HCT116 (cell line): ENCODE measurements around the gene HLA-DOA. TPM values are rescaled to one million over a fixed set of nuclear protein-coding genes. Genes with fewer than 3 reads are reported as not detected.

Experiments used
- ATAC-seq: fragments of 200-7000 bp; cut with Tn5 transposase; 2 replicates; pipeline ENCODE4 v1.9.1; 2020; ENCODE audit warnings: mild to moderate bottlenecking, moderate library complexity
- BruUV-seq: library from RNA; stranded (reverse); fragments of 400-500 nt; replicated peaks from 2 replicates; lab custom pipeline; 2021; lab: Mats Ljungman, UMichigan
- CTCF ChIA-PET: fragments of 300-600 bp; sonication (Branson Sonifier 250); formaldehyde crosslinking; loops from one replicate; lab custom pipeline; 2021; ENCODE audit warnings: antibody characterized with exemption; lab: Charles Lee
- POLR2A ChIA-PET: fragments of 300-600, 350-600 bp; sonication (Branson Sonifier 250); formaldehyde crosslinking; loops from one replicate; lab custom pipeline; 2021; ENCODE audit warnings: antibody characterized with exemption; lab: Charles Lee
- RAD21 ChIA-PET, 2 experiments: fragments of 300-600 bp; sonication (Branson Sonifier 250); formaldehyde crosslinking; loops; one replicate each; lab custom pipeline; 2023; ENCODE audit warnings: low total read pairs in 2 of 2; ENCODE audit not compliant: uncharacterized antibody in 2 of 2, unreplicated experiment in 2 of 2, low non-redundant PET in 1 of 2; lab: Charles Lee
- DNase-seq: peaks from one replicate; pipeline ENCODE4 v3.0.0-alpha.2; 2010; ENCODE audit warnings: low read depth, low spot score
- H2AFZ ChIP-seq: fragments of 200-600 bp; shearing (Covaris generic), sonication (generic); 2 replicates; pipeline ENCODE4 v1.6.1; 2017; ENCODE audit warnings: low read depth, mixed run types, mixed read lengths, antibody characterized with exemption, low read length; ENCODE audit not compliant: poor library complexity, severe bottlenecking
- H3K27ac ChIP-seq: 2 replicates; pipeline ENCODE4 v1.5.1; 2012; ENCODE audit warnings: low read depth, low read length
- H3K27me3 ChIP-seq: fragments of 200-600 bp; sonication (generic); 2 replicates; pipeline ENCODE4 v1.6.1; 2016; ENCODE audit warnings: mixed run types, low read length, mixed read lengths; ENCODE audit not compliant: insufficient read depth
- H3K36me3 ChIP-seq, 2 experiments: fragments of 200-500 bp in 1 of 2; fragments of 200-600 bp in 1 of 2; sonication (Bioruptor generic) in 1 of 2; sonication (generic) in 1 of 2; 2 replicates each; pipeline versions ENCODE4 v1.5.1 to v1.6.1; 2014 to 2016; ENCODE audit warnings: low read length in 2 of 2, inconsistent platforms in 1 of 2, mixed read lengths in 1 of 2, mixed run types in 1 of 2; ENCODE audit not compliant: insufficient read depth in 2 of 2, control insufficient read depth in 1 of 2
- H3K4me1 ChIP-seq, 2 experiments: fragments of 200-600 bp in 1 of 2; sonication (generic) in 1 of 2; 2 replicates each; pipeline versions ENCODE4 v1.5.1 to v1.6.1; 2012 to 2017; ENCODE audit warnings: low read length in 2 of 2, inconsistent platforms in 1 of 2, mild to moderate bottlenecking in 1 of 2, mixed read lengths in 1 of 2, mixed run types in 1 of 2, moderate library complexity in 1 of 2; ENCODE audit not compliant: insufficient read depth in 2 of 2, control insufficient read depth in 1 of 2
- H3K4me2 ChIP-seq: fragments of 200-600 bp; sonication (generic); 2 replicates; pipeline ENCODE4 v1.6.1; 2017; ENCODE audit warnings: mixed run types, low read length, mixed read lengths
- H3K4me3 ChIP-seq, 2 experiments: fragments of 200-600 bp in 1 of 2; sonication (generic) in 1 of 2; replicated peaks in 1 of 2; 2 replicates each; pipeline ENCODE4 v1.5.1; 2011 to 2016; ENCODE audit warnings: low read length in 2 of 2, control low read depth in 1 of 2, low read depth in 1 of 2, mild to moderate bottlenecking in 1 of 2, mixed read lengths in 1 of 2, mixed run types in 1 of 2
- H3K79me2 ChIP-seq: fragments of 200-600 bp; sonication (generic); 2 replicates; pipeline ENCODE4 v1.6.1; 2017; ENCODE audit warnings: mild to moderate bottlenecking, mixed run types, low read length, moderate library complexity, mixed read lengths; ENCODE audit not compliant: insufficient read depth
- H3K9ac ChIP-seq: fragments of 200-600 bp; sonication (generic); 2 replicates; pipeline ENCODE4 v1.6.1; 2016; ENCODE audit warnings: low read length, mixed read lengths
- H3K9me2 ChIP-seq: fragments of 200-600 bp; sonication (generic), shearing (Covaris generic); 2 replicates; pipeline ENCODE4 v1.6.1; 2017; ENCODE audit warnings: mixed run types, mild to moderate bottlenecking, moderate library complexity; ENCODE audit not compliant: insufficient read depth
- H3K9me3 ChIP-seq, 2 experiments: fragments of 200-500 bp in 1 of 2; fragments of 200-600 bp in 1 of 2; sonication (Bioruptor generic) in 1 of 2; sonication (generic) in 1 of 2; 2 replicates each; pipeline ENCODE4 v1.6.1; 2014 to 2017; ENCODE audit warnings: low read length in 2 of 2, mixed read lengths in 2 of 2, inconsistent platforms in 1 of 2, low read depth in 1 of 2, mild to moderate bottlenecking in 1 of 2, mixed run types in 1 of 2, moderate library complexity in 1 of 2; ENCODE audit not compliant: control insufficient read depth in 1 of 2, insufficient read depth in 1 of 2
- H4K20me1 ChIP-seq: fragments of 200-600 bp; sonication (generic), shearing (Covaris generic); 2 replicates; pipeline ENCODE4 v1.6.1; 2017; ENCODE audit warnings: mixed run types, mild to moderate bottlenecking, moderate library complexity; ENCODE audit not compliant: insufficient read depth
- CBX3 ChIP-seq: IDR thresholded peaks from 2 replicates; pipeline ENCODE4 v1.6.1; 2012; ENCODE audit warnings: low read depth
- POLR2AphosphoS5 ChIP-seq: IDR thresholded peaks from 2 replicates; pipeline ENCODE4 v1.6.1; 2011; ENCODE audit warnings: mild to moderate bottlenecking, low read depth, low read length, moderate library complexity
- intact Hi-C: fragments of 100-400 bp; cut with micrococcal nuclease; formaldehyde crosslinking; loops from 2 replicates; pipeline ENCODE4 v1.10.0; 2022
- total RNA-seq: library from RNA; stranded (reverse); gene quantifications from one replicate; pipeline ENCODE4 v1.2.1, GENCODE V29; 2021; ENCODE audit not compliant: unreplicated experiment
- TF ChIP-seq, protein P1 (sequence below), 3 experiments: fragments of 200-600 bp in 1 of 3; sonication (generic) in 1 of 3; IDR thresholded peaks in 2 of 3; conservative IDR thresholded peaks in 1 of 3; 2 replicates each; pipeline ENCODE4 v1.5.1; 2012 to 2017; ENCODE audit warnings: low read depth in 2 of 3, low read length in 2 of 3, antibody characterized with exemption in 1 of 3, borderline replicate concordance in 1 of 3, control low read depth in 1 of 3, mild to moderate bottlenecking in 1 of 3, mixed read lengths in 1 of 3, mixed run types in 1 of 3, moderate library complexity in 1 of 3; ENCODE audit not compliant: insufficient read depth in 1 of 3

HLA-DOA gene
- total RNA-seq, 1 experiment from 2014 or later = 0.39 TPM

- no peak for ATAC-seq
- DNase-seq = peak; percentile 73
- no TSS peak for BruUV-seq
- POLR2A ChIA-PET = interaction anchor here (0.6 to 8.1 kb wide), 4 partner anchors 12 to 28 kb away, joined by 4 to 227 read pairs (median 98); partner anchors contain the start of genes HLA-DMA and HLA-DMB
- TF ChIP-seq POLR2AphosphoS5 (peak; percentile 76; the same call in 1 of the 2 replicates), CBX3 (no peak)
- TF ChIP-seq, protein P1, sequence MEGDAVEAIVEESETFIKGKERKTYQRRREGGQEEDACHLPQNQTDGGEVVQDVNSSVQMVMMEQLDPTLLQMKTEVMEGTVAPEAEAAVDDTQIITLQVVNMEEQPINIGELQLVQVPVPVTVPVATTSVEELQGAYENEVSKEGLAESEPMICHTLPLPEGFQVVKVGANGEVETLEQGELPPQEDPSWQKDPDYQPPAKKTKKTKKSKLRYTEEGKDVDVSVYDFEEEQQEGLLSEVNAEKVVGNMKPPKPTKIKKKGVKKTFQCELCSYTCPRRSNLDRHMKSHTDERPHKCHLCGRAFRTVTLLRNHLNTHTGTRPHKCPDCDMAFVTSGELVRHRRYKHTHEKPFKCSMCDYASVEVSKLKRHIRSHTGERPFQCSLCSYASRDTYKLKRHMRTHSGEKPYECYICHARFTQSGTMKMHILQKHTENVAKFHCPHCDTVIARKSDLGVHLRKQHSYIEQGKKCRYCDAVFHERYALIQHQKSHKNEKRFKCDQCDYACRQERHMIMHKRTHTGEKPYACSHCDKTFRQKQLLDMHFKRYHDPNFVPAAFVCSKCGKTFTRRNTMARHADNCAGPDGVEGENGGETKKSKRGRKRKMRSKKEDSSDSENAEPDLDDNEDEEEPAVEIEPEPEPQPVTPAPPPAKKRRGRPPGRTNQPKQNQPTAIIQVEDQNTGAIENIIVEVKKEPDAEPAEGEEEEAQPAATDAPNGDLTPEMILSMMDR (IDR thresholded peaks at IDR 0.05 in 2 of 3, conservative IDR thresholded peaks at IDR 0.05 in 1 of 3; ENCODE audit: borderline replicate concordance in 1 of 3, insufficient read depth in 1 of 3, low read depth in 2 of 3, low read length in 2 of 3) = peak in 2 of 3 experiments; percentile 65 to 68; a peak in 4 of 6 replicates
- Histone ChIP-seq H3K79me2 (peaks cover 64% of the 10 kb centered on the region), H4K20me1 (no peaks in the 10 kb centered on the region; the same call in 1 of the 2 replicates), H3K4me2 (peak overlapping the region; percentile 84), H2AFZ (no peak overlapping the region), H3K9ac (peak overlapping the region; percentile 92), H3K27me3 (no peaks in the 10 kb centered on the region), H3K4me3 (peak overlapping the region; percentile 82 to 92), H3K9me2 (no peaks in the 10 kb centered on the region), H3K4me1 (peaks cover 10 to 45% of the 10 kb centered on the region in 2 experiments), H3K9me3 (no peaks in the 10 kb centered on the region), H3K27ac (peak overlapping the region; percentile 97), H3K36me3 (peaks cover 0 to under 1% of the 10 kb centered on the region in 2 experiments; a peak in 1 of 4 replicates)
- RAD21 ChIA-PET = interaction anchor here in 1 of 2 experiments (1.6 kb wide), 1 partner anchor 17 kb away, joined by 4 read pairs; no protein-coding TSS in a partner anchor
- intact Hi-C loops = loop anchor here (1.0 to 5.0 kb wide), 2 partner anchors 14 to 80 kb away; partner anchors contain the start of gene HLA-DMA
- CTCF ChIA-PET = interaction anchor here (1.2 to 7.8 kb wide), 5 partner anchors 10 to 99 kb away, joined by 3 to 73 read pairs (median 6); partner anchors contain the start of gene HLA-DMA
These were observed 42.0 kb downstream of the HLA-DOA start for GRCh38 chr6:32967151-32968091.
